ENCODE measurements around the gene HTR7.

The HTR7 gene

DNA sequence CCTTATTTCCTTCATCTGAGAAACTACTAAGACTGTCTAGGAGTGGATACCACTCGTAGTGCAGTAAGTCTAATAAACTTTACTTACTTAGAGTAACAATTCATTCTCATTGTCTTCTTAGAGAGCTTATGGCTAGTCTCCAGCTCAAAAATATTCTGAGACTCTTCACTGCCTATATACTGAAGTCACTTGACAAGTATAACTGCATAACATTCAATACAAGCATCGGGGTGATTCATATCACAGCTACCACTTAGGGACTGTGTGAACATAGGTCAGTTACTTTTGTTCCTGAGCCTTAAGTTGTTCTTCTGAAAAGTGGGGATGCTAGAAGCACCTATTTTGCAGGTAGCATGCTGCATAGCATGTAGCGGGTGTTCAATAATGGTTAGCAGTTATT lies 111.0 kb downstream of the HTR7 start:
- Histone ChIP-seq H3K9me3 (ENCODE audit: insufficient read depth, low read length, severe bottlenecking) (no peaks in the 10 kb centered on the region), H3K27me3 (ENCODE audit: insufficient read depth, low read length, poor library complexity) (peaks cover 41% of the 10 kb centered on the region), H2AFZ (ENCODE audit: low read depth, low read length) (no peak overlapping the region), H3K9ac (ENCODE audit: low read depth, low read length) (no peak overlapping the region), H3K4me1 (ENCODE audit: insufficient read depth, low read length) (no peaks in the 10 kb centered on the region), H3K4me3 (ENCODE audit: low read depth in 1 of 2, low read length in 2 of 2) (no peak overlapping the region), H4K20me1 (ENCODE audit: insufficient read depth, low read length) (no peaks in the 10 kb centered on the region), H3K27ac (ENCODE audit: low read length) (no peak overlapping the region), H3K4me2 (ENCODE audit: insufficient read depth, low read length) (no peak overlapping the region), H3K36me3 (ENCODE audit: insufficient read depth, low read length) (no peaks in the 10 kb centered on the region), H3K79me2 (ENCODE audit: insufficient read depth, low read length) (no peaks in the 10 kb centered on the region)
- TF ChIP-seq EZH2 (IDR thresholded peaks at IDR 0.05; ENCODE audit: borderline replicate concordance, low read depth, low read length, severe bottlenecking): no peak
- TF ChIP-seq CTCF (IDR thresholded peaks at IDR 0.05; ENCODE audit: borderline replicate concordance, extremely low read depth, low read length, poor library complexity, severe bottlenecking): no peak
- ATAC-seq (ENCODE audit: insufficient read depth, low read depth): no peak
- DNase-seq: no peak

- ATAC-seq (ENCODE audit: insufficient read depth, low read depth) (no peak), DNase-seq (no peak)
- Histone ChIP-seq H3K27ac (ENCODE audit: low read length) (no peak overlapping the region), H2AFZ (ENCODE audit: low read depth, low read length) (no peak overlapping the region), H3K9me3 (ENCODE audit: insufficient read depth, low read length, severe bottlenecking) (no peaks in the 10 kb centered on the region), H3K9ac (ENCODE audit: low read depth, low read length) (no peak overlapping the region), H3K79me2 (ENCODE audit: insufficient read depth, low read length) (no peaks in the 10 kb centered on the region), H3K36me3 (ENCODE audit: insufficient read depth, low read length) (no peaks in the 10 kb centered on the region), H4K20me1 (ENCODE audit: insufficient read depth, low read length) (no peaks in the 10 kb centered on the region), H3K27me3 (ENCODE audit: insufficient read depth, low read length, poor library complexity) (peaks cover 36% of the 10 kb centered on the region), H3K4me3 (ENCODE audit: low read depth in 1 of 2, low read length in 2 of 2) (no peak overlapping the region), H3K4me1 (ENCODE audit: insufficient read depth, low read length) (no peaks in the 10 kb centered on the region), H3K4me2 (ENCODE audit: insufficient read depth, low read length) (no peak overlapping the region)
- TF ChIP-seq EZH2 (IDR thresholded peaks at IDR 0.05; ENCODE audit: borderline replicate concordance, low read depth, low read length, severe bottlenecking) (no peak), CTCF (IDR thresholded peaks at IDR 0.05; ENCODE audit: borderline replicate concordance, extremely low read depth, low read length, poor library complexity, severe bottlenecking) (no peak)
Measured at GRCh38 chr10:90745565-90745964, 112.3 kb downstream of the HTR7 start.

DNA sequence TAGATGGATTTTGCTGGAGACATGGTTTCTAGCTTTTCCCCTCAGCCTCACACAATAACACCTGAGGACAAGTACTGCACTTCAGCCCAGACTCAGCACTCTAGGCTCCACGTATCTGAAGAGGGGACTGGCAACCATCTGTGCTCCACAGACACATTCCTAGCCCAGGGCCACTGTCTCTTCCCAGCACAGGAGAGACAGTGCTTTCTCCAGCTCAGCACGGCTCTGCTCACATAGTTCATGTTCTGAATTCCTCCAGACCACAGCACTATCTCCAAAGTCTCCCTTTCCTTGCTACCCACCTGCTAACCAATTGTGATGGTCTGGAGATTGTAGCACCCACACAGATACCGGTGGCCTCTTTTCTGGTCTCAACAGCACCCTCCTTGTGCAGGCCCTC lies 114.5 kb downstream of the HTR7 start:
- TF ChIP-seq EZH2 (IDR thresholded peaks at IDR 0.05; ENCODE audit: borderline replicate concordance, low read depth, low read length, severe bottlenecking) (no peak), CTCF (IDR thresholded peaks at IDR 0.05; ENCODE audit: borderline replicate concordance, extremely low read depth, low read length, poor library complexity, severe bottlenecking) (no peak)
- Histone ChIP-seq H3K36me3 (ENCODE audit: insufficient read depth, low read length) (no peaks in the 10 kb centered on the region), H3K4me1 (ENCODE audit: insufficient read depth, low read length) (no peaks in the 10 kb centered on the region), H3K4me2 (ENCODE audit: insufficient read depth, low read length) (no peak overlapping the region), H3K79me2 (ENCODE audit: insufficient read depth, low read length) (no peaks in the 10 kb centered on the region), H4K20me1 (ENCODE audit: insufficient read depth, low read length) (no peaks in the 10 kb centered on the region), H3K9me3 (ENCODE audit: insufficient read depth, low read length, severe bottlenecking) (no peaks in the 10 kb centered on the region), H3K4me3 (ENCODE audit: low read depth in 1 of 2, low read length in 2 of 2) (no peak overlapping the region), H3K9ac (ENCODE audit: low read depth, low read length) (no peak overlapping the region), H3K27ac (ENCODE audit: low read length) (no peak overlapping the region), H3K27me3 (ENCODE audit: insufficient read depth, low read length, poor library complexity) (peaks cover 48% of the 10 kb centered on the region), H2AFZ (ENCODE audit: low read depth, low read length) (no peak overlapping the region)
- DNase-seq (no peak), ATAC-seq (ENCODE audit: insufficient read depth, low read depth) (no peak)

Data from DND-41 (cell line).